H1 (cell line): ENCODE results near the gene AMOTL2. TPM values are rescaled to one million over a fixed set of nuclear protein-coding genes. Genes with fewer than 3 reads are reported as not detected.

ENCODE experiments used
- CEBPB ChIP-seq: IDR thresholded peaks from 2 replicates; pipeline ENCODE4 v1.6.1; 2012; ENCODE audit warnings: low read depth, low read length
- GABPA ChIP-seq: IDR thresholded peaks from 2 replicates; pipeline ENCODE4 v1.6.1; 2011; ENCODE audit warnings: mild to moderate bottlenecking, low read length, moderate library complexity, borderline replicate concordance; ENCODE audit not compliant: insufficient read depth
- GTF2F1 ChIP-seq: IDR thresholded peaks from 2 replicates; pipeline ENCODE4 v1.6.1; 2012; ENCODE audit warnings: low read depth, low read length, improper control_type of control experiment, borderline replicate concordance
- KDM1A ChIP-seq: fragments of 200-600, 300-600 bp; sonication (generic); IDR thresholded peaks from 2 replicates; pipeline ENCODE4 v1.7.1; 2016; ENCODE audit warnings: mild to moderate bottlenecking, low read length, borderline replicate concordance
- POLR2AphosphoS5 ChIP-seq: IDR thresholded peaks from 2 replicates; pipeline ENCODE4 v1.6.1; 2011; ENCODE audit warnings: low read depth, low read length
- POU5F1 ChIP-seq: IDR thresholded peaks from 2 replicates; pipeline ENCODE4 v1.6.1; 2011; ENCODE audit warnings: low read depth, mild to moderate bottlenecking, low read length, moderate library complexity
- SIX5 ChIP-seq: IDR thresholded peaks from 2 replicates; pipeline ENCODE4 v1.6.1; 2011; ENCODE audit warnings: mild to moderate bottlenecking, low read depth, low read length
- SRF ChIP-seq: IDR thresholded peaks from 2 replicates; pipeline ENCODE4 v1.6.1; 2011; ENCODE audit warnings: mild to moderate bottlenecking, low read depth, low read length, moderate library complexity
- polyA plus RNA-seq, 7 experiments: library from polyadenylated mRNA; depleted of rRNA in 3 of 7; stranded (reverse) in 5 of 7; unstranded in 2 of 7; fragments of >200 nt in 5 of 7; fragments of 200-250 nt in 2 of 7; gene quantifications; 1 replicate in 5 of 7; 2 replicates in 1 of 7; 4 replicates in 1 of 7; pipeline versions ENCODE4 v1.2.1 to v1.2.3, GENCODE V29; 2011 to 2013; ENCODE audit warnings: missing spikeins in 2 of 7, mixed read lengths in 2 of 7
- total RNA-seq: library from RNA; stranded (reverse); fragmentation: NEBNext Ultra II Directional; extraction: Animal tissue kit (Norgen Biotek cat#: 25700); gene quantifications from 2 replicates; pipeline ENCODE4 v1.2.1, GENCODE V29; 2021
- TF ChIP-seq, protein P1 (sequence below): fragments of 300-600 bp; sonication (generic); IDR thresholded peaks from 2 replicates; pipeline ENCODE4 v1.7.1; 2012; ENCODE audit warnings: low read length, moderate library complexity, mild to moderate bottlenecking, inconsistent platforms; ENCODE audit not compliant: insufficient replicate concordance
- TF ChIP-seq, protein P2 (sequence below): IDR thresholded peaks from 2 replicates; pipeline ENCODE4 v1.6.1; 2012; ENCODE audit warnings: inconsistent platforms

AMOTL2 gene
- total and polyA plus RNA-seq, 2 of the 8 experiments (the other 6 are each of a cell fraction or from before 2014, with no cell fraction given) = 19.0 to 63.7 TPM

DNA sequence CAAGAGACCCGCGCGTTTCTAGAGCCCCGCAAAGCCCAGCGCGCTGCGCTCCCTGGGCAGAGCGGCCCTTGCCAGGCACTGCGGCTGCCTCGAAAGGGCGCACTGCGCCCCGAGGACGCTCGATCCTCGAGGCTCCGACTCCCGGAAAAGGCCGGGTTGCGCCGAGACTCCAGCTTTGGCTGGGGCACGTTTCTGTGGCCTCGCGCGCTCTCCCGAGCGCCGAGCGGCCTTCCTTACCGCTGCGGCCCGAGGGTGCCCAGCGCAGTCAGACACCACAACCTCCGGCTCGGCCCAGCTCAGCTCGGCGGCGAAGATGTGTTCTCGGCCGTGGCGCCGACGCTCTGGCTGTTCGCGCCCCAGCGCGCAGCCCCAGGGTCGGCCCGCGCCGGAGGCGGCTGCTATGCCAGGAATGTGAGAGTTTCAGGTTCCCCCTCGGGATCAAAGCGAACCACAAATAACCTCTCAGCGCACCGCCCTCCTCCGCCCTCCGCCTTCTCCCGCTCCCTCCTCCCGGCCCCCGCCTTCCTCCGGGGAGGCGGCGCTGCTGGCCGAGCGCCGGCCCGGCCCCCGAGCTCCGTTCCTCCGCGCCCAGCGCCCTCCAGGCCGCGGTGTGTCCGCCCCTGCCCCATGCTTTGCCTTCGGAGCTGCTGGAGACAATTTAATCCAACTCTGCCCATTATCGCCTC, at the start of gene AMOTL2 (continued):
- 0 out of 2 replicates have a peak, but pooled peaks have one; percentile 26 for TF ChIP-seq GABPA
- no peak for TF ChIP-seq POU5F1
- TF ChIP-seq SRF = no peak
- 0 out of 2 replicates have a peak, but pooled peaks have one; percentile 9 for TF ChIP-seq CEBPB
- no peak for TF ChIP-seq SIX5
- TF ChIP-seq, protein P1, sequence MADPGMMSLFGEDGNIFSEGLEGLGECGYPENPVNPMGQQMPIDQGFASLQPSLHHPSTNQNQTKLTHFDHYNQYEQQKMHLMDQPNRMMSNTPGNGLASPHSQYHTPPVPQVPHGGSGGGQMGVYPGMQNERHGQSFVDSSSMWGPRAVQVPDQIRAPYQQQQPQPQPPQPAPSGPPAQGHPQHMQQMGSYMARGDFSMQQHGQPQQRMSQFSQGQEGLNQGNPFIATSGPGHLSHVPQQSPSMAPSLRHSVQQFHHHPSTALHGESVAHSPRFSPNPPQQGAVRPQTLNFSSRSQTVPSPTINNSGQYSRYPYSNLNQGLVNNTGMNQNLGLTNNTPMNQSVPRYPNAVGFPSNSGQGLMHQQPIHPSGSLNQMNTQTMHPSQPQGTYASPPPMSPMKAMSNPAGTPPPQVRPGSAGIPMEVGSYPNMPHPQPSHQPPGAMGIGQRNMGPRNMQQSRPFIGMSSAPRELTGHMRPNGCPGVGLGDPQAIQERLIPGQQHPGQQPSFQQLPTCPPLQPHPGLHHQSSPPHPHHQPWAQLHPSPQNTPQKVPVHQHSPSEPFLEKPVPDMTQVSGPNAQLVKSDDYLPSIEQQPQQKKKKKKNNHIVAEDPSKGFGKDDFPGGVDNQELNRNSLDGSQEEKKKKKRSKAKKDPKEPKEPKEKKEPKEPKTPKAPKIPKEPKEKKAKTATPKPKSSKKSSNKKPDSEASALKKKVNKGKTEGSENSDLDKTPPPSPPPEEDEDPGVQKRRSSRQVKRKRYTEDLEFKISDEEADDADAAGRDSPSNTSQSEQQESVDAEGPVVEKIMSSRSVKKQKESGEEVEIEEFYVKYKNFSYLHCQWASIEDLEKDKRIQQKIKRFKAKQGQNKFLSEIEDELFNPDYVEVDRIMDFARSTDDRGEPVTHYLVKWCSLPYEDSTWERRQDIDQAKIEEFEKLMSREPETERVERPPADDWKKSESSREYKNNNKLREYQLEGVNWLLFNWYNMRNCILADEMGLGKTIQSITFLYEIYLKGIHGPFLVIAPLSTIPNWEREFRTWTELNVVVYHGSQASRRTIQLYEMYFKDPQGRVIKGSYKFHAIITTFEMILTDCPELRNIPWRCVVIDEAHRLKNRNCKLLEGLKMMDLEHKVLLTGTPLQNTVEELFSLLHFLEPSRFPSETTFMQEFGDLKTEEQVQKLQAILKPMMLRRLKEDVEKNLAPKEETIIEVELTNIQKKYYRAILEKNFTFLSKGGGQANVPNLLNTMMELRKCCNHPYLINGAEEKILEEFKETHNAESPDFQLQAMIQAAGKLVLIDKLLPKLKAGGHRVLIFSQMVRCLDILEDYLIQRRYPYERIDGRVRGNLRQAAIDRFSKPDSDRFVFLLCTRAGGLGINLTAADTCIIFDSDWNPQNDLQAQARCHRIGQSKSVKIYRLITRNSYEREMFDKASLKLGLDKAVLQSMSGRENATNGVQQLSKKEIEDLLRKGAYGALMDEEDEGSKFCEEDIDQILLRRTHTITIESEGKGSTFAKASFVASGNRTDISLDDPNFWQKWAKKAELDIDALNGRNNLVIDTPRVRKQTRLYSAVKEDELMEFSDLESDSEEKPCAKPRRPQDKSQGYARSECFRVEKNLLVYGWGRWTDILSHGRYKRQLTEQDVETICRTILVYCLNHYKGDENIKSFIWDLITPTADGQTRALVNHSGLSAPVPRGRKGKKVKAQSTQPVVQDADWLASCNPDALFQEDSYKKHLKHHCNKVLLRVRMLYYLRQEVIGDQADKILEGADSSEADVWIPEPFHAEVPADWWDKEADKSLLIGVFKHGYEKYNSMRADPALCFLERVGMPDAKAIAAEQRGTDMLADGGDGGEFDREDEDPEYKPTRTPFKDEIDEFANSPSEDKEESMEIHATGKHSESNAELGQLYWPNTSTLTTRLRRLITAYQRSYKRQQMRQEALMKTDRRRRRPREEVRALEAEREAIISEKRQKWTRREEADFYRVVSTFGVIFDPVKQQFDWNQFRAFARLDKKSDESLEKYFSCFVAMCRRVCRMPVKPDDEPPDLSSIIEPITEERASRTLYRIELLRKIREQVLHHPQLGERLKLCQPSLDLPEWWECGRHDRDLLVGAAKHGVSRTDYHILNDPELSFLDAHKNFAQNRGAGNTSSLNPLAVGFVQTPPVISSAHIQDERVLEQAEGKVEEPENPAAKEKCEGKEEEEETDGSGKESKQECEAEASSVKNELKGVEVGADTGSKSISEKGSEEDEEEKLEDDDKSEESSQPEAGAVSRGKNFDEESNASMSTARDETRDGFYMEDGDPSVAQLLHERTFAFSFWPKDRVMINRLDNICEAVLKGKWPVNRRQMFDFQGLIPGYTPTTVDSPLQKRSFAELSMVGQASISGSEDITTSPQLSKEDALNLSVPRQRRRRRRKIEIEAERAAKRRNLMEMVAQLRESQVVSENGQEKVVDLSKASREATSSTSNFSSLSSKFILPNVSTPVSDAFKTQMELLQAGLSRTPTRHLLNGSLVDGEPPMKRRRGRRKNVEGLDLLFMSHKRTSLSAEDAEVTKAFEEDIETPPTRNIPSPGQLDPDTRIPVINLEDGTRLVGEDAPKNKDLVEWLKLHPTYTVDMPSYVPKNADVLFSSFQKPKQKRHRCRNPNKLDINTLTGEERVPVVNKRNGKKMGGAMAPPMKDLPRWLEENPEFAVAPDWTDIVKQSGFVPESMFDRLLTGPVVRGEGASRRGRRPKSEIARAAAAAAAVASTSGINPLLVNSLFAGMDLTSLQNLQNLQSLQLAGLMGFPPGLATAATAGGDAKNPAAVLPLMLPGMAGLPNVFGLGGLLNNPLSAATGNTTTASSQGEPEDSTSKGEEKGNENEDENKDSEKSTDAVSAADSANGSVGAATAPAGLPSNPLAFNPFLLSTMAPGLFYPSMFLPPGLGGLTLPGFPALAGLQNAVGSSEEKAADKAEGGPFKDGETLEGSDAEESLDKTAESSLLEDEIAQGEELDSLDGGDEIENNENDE = no peak
- TF ChIP-seq POLR2AphosphoS5 = peak; percentile 98
- TF ChIP-seq, protein P2, sequence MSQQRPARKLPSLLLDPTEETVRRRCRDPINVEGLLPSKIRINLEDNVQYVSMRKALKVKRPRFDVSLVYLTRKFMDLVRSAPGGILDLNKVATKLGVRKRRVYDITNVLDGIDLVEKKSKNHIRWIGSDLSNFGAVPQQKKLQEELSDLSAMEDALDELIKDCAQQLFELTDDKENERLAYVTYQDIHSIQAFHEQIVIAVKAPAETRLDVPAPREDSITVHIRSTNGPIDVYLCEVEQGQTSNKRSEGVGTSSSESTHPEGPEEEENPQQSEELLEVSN = peak; percentile 23
- peak; percentile 94 for TF ChIP-seq GTF2F1
- TF ChIP-seq KDM1A = no peak
